ENCODE data around the gene ARIH2.

DNA sequence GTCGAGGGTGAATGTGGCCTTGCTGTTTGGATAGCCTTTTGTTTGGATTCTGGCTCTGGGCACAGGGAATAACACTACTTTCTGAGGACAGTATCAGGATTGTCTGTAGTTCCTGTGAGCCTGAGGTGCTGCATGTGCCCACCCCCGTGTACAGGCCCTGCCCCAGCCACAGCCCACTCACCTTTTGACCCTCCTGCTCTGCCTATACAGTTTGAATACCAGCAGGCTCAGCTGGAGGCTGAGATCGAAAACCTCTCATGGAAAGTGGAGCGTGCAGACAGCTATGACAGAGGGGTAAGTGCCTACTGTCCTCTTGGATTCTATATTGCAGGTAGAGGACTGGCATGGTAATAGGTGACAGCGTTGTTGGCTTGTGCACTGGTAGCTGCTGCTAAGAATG is 64.0 kb downstream of the ARIH2 start:
- no peak for TF ChIP-seq KLF10 (CRISPR knock-in tag; IDR thresholded peaks at IDR 0.05)
- no peak for TF ChIP-seq KAT8 (IDR thresholded peaks at IDR 0.05; ENCODE audit: low read depth)
- TF ChIP-seq, protein P1, sequence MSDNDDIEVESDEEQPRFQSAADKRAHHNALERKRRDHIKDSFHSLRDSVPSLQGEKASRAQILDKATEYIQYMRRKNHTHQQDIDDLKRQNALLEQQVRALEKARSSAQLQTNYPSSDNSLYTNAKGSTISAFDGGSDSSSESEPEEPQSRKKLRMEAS (CRISPR knock-in tag; IDR thresholded peaks at IDR 0.05), result no peak
- TF ChIP-seq, protein P2, sequence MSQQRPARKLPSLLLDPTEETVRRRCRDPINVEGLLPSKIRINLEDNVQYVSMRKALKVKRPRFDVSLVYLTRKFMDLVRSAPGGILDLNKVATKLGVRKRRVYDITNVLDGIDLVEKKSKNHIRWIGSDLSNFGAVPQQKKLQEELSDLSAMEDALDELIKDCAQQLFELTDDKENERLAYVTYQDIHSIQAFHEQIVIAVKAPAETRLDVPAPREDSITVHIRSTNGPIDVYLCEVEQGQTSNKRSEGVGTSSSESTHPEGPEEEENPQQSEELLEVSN (IDR thresholded peaks at IDR 0.05; ENCODE audit: borderline replicate concordance in 1 of 2, extremely low read depth in 1 of 2, insufficient read depth in 1 of 2, insufficient read length in 1 of 2, low read depth in 1 of 2, low read length in 1 of 2, poor library complexity in 1 of 2, severe bottlenecking in 1 of 2), result no peak
- TF ChIP-seq ZSCAN29 (IDR thresholded peaks at IDR 0.05), result no peak
- TF ChIP-seq POLR2A (conservative IDR thresholded peaks at IDR 0.05), result no peak
- TF ChIP-seq, protein P3, sequence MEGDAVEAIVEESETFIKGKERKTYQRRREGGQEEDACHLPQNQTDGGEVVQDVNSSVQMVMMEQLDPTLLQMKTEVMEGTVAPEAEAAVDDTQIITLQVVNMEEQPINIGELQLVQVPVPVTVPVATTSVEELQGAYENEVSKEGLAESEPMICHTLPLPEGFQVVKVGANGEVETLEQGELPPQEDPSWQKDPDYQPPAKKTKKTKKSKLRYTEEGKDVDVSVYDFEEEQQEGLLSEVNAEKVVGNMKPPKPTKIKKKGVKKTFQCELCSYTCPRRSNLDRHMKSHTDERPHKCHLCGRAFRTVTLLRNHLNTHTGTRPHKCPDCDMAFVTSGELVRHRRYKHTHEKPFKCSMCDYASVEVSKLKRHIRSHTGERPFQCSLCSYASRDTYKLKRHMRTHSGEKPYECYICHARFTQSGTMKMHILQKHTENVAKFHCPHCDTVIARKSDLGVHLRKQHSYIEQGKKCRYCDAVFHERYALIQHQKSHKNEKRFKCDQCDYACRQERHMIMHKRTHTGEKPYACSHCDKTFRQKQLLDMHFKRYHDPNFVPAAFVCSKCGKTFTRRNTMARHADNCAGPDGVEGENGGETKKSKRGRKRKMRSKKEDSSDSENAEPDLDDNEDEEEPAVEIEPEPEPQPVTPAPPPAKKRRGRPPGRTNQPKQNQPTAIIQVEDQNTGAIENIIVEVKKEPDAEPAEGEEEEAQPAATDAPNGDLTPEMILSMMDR (IDR thresholded peaks at IDR 0.05 in 2 of 3, conservative IDR thresholded peaks at IDR 0.05 in 1 of 3; ENCODE audit: insufficient read depth in 2 of 3, low read depth in 1 of 3, low read length in 3 of 3), result no peak
- TF ChIP-seq CBFA2T2 (conservative IDR thresholded peaks at IDR 0.05), result no peak
- TF ChIP-seq KLF13 (tag; IDR thresholded peaks at IDR 0.05; ENCODE audit: borderline replicate concordance, low read depth), result no peak
- TF ChIP-seq, protein P4, sequence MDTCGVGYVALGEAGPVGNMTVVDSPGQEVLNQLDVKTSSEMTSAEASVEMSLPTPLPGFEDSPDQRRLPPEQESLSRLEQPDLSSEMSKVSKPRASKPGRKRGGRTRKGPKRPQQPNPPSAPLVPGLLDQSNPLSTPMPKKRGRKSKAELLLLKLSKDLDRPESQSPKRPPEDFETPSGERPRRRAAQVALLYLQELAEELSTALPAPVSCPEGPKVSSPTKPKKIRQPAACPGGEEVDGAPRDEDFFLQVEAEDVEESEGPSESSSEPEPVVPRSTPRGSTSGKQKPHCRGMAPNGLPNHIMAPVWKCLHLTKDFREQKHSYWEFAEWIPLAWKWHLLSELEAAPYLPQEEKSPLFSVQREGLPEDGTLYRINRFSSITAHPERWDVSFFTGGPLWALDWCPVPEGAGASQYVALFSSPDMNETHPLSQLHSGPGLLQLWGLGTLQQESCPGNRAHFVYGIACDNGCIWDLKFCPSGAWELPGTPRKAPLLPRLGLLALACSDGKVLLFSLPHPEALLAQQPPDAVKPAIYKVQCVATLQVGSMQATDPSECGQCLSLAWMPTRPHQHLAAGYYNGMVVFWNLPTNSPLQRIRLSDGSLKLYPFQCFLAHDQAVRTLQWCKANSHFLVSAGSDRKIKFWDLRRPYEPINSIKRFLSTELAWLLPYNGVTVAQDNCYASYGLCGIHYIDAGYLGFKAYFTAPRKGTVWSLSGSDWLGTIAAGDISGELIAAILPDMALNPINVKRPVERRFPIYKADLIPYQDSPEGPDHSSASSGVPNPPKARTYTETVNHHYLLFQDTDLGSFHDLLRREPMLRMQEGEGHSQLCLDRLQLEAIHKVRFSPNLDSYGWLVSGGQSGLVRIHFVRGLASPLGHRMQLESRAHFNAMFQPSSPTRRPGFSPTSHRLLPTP (IDR thresholded peaks at IDR 0.05; ENCODE audit: borderline replicate concordance, extremely low read depth, insufficient read length), result no peak
- no peak for TF ChIP-seq ZNF644 (tag; IDR thresholded peaks at IDR 0.05; ENCODE audit: low read depth)
- TF ChIP-seq ZNF282 (CRISPR knock-in tag; IDR thresholded peaks at IDR 0.05), result no peak
- no peak for TF ChIP-seq BCL6 (CRISPR knock-in tag; IDR thresholded peaks at IDR 0.05)
- no peak for TF ChIP-seq ZKSCAN1 (IDR thresholded peaks at IDR 0.05; ENCODE audit: low read depth, low read length)
